Measurements from ENCODE around the gene GRK4.
"Not testable (repeated sequence)": the region's sequence is repeated elsewhere in the genome, so short reads cannot be mapped to it uniquely, and the experiment has no call there.

GRK4 gene

DNA sequence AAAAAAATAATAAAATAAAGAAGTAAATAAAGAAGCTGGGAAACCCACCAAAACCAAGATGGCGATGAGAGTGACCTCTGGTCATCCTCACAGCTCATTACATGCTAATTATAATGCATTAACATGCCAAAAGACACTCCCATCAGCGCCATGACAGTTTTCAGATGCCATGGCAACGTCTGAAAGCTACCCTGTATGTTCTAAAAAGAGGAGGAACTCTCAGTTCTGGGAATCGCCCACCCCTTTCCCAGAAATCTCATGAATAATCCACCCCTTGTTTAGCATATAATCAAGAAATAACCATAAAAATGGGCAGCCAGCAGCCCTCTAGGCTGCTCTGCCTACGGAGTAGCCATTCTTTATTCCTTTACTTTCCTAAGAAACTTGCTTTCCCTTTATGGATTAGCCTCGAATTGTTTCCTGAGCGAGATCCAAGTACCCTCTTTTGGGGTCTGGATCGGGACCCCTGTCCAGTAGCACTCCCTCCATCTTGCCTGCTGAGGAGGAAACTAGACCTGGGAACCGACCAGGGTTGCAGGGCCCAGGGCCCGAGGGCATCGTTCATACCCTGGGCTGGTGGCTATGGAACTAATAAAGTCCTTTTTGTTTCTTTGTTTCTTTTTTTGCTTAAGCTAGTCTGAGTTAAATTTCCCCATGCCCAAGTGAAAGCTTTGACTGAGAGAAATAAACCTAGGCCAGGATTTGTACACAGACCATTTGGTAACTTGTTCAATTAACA is 80.1 kb downstream of the GRK4 start:
- no peak for DNase-seq

DNA sequence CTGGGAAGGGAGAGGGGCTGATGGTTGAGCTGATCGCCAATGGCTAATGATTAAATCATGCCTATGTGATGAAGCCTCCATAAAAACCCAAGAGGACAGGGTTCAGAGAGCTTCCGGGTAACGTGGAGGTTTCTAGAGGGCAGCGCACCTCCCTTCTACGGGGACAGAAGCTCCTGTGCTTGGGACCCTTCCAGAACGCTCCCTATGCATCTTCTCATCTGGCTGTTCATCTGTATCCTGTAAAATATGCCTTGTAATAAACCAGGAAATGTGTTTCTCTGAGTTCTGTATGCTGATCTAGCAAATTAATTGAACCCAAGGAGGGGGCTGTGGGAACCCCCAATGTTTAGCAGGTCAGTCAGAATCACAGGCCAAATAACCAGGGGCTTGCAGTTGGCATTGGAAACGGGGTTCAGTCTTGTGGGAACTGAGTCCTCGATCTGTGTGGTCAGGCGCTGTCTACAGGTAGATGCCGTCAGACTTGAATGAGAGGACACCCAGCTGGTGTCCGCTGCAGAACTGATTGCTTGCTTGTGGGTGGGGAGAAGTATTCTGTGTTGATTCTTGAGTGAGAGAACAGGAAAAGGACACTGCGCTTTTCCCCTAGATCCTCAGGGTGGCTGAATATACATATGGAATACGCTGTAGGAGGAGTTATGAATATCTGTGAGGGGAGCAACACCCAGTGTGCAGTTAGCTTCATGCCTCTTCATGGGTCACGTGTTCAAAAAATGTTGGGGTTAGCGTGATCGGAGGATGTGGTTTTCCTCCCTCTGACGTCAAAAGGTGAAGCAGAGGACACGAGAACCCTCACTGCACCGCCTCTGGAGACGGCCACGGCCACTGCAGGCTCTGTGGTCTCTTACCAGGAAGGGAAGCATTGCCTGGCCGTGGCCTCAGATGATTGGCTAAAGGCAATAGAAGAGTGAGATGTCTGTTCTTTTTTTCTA is 81.8 kb downstream of the GRK4 start:
- DNase-seq: peak; percentile 88

DNA sequence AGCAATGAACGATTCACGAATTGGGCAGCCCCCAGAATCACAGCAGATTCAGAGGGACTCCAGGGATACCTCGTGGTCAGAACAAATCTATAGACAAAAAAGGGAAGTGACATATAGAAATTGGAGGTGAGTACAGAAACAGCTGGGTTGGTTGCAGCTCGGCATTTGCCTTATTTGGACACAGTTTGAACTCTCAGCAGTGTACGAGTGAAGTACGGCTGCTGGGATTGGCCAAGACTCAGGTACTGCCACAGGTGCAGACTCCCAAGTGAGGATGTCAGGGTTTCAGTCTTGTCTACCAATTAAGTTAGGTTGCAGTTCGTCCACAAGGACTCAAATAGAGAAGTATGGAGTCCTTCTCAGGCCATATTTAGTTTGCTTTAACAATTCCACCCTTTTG is 82.8 kb downstream of the GRK4 start:
- peak; percentile 11 for DNase-seq

DNA sequence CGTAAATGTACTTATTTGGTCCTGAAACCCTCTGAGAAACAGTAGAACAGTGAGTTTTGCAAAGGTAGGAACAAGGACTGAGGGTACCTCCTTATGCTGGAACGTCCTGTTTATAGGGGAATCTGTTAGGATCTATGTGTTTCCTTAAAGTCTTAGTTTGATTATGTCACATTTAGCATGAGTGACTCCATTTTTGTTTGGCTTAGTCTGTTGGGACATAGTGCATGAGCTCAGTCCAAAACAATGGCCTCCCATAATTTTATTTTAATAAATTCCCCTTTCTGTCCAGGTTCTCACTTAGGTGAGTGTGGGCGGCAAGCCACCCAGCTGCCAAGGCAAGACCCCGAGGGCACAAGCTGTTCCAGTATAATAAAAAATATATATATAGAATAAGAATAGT is 83.3 kb downstream of the GRK4 start:
- no peak for DNase-seq

DNA sequence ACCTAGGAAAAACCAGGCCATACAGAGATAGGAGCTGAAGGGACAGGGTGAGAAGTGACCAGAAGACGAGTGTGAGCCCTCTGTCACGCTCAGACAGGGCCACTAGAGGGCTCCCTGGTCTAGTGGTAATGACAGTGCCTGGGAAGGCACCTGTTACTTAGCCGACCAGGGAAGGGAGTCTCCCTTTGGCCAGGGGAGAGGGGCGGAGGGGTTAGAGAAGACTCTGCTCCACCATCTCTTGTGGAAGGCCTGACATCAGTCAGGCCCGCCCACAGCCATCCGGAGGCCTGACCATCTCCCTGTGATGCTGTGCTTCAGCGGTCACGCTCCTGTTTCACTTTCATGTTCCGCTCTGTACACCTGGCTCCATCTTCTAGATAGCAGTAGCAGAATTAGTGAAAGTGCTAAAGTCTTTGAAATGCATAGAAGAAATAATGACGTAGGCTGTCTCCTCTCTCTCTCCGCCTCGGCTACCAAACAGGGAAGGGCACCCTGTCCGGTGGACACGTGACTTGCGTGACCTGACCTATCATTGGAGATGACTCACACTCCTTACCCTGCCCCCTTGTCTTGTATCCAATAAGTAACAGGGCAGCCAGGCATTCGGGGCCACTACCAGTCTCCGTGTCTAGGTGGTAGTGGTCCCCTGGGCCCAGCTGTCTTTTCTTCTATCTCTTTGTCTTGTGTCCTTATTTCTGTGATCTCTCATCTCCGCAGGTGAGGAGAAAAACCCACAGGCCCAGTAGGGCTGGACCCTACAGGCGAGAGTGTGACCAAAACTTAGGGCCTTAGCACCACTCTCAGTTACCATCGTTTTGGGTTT is 84.3 kb downstream of the GRK4 start:
- DNase-seq: peak; percentile 90

DNA sequence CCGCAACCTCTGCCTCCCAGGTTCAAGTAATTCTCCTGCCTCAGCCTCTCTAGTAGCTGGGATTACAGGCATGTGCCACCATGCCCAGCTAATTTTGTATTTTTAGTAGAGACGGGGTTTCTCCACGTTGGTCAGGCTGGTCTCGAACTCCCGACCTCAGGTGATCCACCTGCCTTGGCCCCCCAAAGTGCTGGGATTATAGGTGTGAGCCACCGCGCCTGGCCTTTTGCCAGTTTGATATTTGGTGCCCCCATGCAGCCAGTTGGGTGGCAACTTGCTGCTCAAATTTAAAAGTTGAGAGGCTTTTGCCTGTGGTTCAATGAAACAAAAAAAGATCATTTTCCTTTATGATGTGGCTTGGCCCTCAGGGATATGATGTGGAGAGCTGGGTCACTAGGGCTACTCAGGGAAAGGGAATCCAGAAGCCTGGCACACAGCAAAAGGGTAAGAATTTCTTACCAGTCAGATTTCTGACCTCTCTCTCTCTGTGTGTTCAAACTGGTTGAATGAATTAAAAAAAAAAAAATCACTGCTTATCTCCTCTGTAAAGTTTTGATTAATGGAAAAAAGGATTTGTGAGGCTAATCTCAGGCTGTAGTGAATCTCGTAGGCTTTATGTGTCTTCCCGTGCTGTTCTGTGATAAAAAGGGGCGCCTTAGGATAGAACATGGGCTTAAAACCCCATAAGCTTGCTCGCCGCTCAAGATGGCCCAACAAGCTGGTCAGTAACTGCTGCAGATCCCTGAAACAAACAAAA is 87.9 kb downstream of the GRK4 start:
- DNase-seq: not testable (repeated sequence)

DNA sequence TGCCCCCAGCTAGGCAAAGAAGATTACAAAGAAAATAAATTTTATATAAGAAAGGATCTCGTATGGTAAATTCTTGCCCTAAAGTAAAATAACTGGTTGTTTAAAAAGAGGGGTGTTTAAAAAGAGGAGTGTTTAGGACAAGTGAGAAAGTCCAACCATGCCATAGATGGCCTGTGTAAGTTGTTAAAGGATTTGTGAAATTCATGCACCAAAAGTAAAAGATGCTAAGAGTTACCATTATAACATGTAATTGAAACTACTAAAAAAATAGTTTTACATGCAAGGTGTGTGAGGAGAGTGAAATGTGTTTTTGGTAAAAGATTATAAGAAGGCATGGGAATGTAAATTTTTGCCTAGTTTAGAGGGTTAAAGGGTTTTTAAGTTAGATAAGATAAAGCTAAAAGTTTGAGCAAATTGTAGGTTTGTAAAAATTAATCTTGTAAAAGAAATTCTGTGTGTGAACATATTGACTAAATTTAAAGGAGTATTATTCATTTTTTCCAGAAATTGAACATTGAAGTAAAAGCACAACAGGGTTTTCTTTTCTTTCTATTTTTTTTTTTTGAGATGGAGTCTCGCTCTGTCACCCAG is 90.9 kb downstream of the GRK4 start:
- DNase-seq: no peak

DNA sequence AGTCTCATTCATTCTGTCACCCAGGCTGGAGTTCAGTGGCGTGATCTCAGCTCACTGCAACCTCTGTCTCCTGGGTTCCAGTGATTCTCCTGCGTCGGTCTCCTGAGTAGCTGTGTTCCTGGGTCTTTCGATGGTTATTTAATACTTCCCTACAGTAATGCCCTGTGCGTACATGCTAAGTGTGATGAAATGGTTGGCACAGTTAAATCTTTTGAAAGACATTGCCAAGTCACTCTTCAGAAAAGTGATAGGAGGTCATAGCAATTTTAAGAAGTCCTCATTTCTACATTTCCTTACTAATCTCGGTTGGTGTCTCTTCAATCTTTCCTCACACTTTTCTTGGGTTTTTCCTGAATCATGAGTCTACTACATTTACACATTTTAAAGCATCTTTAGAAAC is 96.6 kb downstream of the GRK4 start:
- no peak for DNase-seq

DNA sequence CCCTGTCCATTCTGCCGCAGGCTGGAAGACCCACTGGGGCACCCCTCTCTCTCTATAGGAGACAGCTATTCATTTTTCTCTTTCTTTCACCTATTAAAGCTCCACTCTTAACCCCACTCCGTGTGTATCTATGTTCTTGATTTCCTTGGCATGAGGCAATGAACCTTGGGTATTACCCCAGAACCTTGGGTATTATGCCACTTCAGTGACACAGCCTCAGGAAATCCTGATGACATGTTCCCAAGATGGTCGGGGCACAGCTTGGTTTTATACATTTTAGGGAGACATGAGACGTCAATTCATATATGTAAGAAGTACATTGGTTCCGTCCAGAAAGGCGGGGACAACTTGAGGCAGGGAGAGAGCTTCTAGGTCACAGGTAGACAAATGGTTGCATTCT is 97.6 kb downstream of the GRK4 start:
- DNase-seq: no peak

DNA sequence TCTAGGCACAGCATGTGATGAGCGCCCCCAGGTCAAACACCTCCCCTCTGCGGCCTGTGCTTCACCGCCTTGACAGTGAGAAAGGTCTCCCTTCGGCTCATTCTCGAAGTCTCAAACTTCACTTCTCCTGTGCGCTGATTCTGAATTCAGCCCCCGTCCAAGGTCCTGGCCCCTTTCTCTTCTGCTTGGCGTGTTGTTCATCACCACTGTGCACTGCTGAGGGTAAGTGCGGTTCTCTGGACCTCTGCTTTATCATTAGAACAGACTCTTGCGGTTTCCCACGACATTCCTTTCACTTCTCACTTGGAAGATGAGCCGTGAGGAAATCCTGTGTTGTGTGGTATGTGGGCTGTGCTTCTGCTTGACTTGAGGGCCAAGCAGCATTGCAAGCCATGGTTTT is 99.1 kb downstream of the GRK4 start:
- DNase-seq: no peak

DNA sequence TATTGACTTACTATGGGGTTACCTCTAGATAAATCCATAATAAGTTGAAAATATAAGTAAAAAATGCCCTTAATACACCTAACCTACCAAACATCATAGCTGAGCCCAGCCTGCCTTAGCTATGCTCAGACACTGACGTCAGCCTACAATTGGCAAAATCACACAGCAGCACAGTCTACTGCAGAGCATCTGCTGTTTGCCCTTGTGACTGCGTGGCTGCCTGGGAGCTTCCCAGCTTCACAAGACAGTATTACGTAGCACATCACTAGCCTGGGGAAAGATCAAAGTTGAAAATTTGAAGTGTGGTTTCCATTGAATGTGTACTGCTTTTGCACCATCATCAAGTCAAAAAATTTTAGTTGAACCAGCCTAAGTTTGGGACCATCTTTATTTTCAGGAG is 102.2 kb downstream of the GRK4 start:
- DNase-seq: no peak

DNA sequence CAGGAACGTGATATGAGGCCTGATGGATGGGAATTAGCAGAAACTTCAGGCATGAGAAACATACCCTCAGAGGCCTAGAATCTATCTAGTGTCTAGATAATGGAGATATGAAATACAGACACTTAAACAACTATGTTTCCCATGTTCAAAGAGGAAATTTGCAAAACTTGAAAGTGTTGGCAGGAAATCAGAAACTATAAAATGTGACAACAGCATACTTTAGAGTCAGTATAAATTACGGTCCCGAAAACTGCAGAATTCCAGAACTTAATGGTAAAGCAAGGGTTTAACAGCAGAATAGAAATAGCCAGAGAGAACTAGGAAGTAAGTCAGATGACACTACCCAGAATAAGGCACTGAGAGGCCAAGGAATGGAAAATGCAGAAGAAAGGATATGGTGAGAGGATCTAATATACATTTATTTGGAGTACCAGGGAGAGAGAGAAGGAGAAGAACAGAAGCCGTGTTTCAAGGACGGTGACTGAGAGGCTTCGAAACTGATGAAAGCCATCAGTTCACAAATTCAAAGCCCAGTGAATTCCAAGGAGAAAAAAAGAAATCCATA is 103.5 kb downstream of the GRK4 start:
- no peak for DNase-seq

DNA sequence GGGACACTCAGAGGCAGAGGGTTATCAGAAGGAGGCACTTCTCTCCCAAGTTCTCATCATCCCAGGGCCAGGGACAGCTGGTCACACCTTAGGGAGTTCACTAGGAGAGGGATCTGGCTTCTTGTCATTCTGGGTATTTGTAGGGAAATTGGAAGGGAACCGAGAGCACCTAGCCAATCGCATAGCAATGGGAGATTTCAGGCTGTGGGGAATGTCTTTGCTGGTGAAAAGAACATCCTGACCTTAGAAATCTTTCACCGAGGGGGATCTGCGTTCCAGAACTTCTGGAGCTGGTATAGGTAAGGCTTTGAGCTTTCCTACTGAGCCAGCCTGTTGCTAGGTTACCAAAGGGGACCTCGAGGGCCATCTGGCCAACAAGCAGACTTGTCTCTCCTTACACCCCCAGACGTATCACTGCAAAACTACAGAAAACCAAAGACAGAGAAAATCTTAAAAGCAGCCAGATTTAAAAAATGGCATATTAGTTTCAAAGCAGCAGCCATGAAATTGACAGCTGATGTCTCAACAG is 104.2 kb downstream of the GRK4 start:
- DNase-seq: no peak

DNA sequence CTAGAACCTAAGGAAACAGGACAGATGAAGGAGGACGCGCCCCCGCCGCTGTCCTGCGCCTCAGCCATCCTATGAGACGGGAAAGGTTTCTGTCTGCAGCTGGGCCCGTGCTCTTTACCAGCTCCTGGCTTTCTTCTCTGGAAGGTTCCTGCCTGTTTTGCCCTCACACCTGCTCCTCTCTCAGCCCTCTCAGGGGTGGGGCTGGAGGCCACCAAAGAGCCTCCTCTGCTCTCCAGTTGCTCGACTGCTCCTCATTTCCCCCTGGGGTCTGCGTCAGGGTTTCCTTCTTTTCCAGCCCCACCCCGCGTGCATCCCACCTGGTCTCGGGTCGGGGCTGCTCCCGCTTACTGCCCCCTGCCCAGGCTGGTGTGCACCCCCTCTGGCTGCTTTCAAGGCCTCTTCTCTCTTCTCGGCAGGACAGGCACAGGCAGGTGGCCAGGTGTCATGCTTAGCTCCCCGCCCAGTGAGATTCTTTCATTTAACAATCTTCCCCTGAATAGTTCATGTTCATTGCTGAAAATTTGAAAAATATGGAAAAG is 106.4 kb downstream of the GRK4 start:
- no peak for DNase-seq

DNA sequence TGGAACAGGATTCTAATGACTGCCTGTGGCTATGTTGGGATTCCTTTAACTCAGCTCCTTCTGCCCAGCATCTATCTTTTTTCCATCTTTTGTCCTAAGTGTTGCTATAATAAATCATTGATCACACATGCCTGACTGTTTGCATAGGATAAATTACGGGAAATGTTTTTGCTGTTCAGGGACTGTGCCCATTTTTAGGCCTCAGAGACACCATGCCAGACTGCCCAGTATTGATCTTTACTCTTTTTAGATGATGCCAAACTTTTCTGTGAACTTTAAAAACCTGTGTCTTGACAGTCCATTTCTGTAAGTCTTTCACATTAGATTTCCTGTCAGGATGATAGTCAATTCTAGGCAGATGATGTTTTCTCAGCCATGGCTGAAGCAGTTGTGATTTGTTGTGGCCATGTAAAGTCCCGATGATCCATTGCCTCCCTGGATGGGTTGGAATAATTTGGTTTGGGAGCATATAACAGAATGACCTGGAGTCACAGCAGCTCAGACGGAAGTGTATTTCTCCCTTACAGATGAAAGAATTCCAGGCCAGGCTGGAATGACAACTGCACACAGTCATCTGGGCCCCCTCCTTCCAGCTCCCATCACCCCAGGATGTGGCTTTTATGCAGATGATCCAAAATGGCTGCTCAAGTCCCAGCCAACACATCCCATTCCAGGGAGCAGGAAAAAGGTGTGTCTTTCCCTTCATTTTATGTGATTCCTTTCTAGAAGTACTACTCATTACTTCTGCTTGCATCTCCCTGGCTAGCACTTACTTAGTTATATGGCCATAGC is 107.5 kb downstream of the GRK4 start:
- no peak for DNase-seq

DNA sequence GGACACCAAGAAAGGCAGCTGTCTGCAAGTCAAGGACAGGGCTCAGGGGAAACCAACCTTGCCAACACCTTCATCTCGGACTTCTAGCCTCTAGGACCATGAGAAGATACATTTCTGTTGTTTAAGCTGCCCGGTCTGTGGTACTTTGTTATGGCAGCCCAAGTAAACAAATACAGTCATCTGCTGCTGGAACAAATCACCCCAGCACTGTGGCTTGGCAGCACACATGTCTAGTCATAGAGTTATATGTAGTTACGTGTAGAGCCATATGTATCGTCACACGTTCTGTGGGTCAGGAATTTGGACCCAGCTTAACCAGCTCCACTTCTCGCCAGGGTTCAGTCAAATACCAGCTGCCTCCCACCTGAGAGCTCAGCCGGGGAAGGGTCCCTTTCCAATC is 108.4 kb downstream of the GRK4 start:
- no peak for DNase-seq

DNA sequence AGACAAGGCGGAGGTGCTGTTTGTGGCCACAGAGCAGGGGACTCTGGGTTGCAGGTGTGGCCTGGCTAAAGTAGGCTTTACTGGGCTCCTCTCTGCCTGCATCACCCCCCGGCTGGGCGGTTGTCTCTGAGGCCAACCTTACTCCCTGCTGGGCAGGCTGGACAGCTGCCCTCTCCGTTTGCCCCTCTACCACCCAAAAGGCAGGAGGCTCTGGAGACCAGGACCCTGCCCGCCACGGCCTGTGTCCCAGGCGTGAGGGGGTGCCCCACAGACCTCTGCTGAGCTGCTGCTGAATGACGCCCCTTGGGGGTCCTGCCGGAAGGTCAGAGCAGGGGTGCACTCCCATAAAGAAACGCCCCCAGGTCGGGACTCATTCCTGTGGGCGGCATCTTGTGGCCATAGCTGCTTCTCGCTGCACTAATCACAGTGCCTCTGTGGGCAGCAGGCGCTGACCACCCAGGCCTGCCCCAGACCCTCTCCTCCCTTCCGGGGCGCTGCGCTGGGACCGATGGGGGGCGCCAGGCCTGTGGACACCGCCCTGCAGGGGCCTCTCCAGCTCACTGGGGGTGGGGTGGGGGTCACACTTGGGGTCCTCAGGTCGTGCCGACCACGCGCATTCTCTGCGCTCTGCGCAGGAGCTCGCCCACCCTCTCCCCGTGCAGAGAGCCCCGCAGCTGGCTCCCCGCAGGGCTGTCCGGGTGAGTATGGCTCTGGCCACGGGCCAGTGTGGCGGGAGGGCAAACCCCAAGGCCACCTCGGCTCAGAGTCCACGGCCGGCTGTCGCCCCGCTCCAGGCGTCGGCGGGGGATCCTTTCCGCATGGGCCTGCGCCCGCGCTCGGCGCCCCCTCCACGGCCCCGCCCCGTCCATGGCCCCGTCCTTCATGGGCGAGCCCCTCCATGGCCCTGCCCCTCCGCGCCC is 110.0 kb downstream of the GRK4 start:
- no peak for DNase-seq

DNA sequence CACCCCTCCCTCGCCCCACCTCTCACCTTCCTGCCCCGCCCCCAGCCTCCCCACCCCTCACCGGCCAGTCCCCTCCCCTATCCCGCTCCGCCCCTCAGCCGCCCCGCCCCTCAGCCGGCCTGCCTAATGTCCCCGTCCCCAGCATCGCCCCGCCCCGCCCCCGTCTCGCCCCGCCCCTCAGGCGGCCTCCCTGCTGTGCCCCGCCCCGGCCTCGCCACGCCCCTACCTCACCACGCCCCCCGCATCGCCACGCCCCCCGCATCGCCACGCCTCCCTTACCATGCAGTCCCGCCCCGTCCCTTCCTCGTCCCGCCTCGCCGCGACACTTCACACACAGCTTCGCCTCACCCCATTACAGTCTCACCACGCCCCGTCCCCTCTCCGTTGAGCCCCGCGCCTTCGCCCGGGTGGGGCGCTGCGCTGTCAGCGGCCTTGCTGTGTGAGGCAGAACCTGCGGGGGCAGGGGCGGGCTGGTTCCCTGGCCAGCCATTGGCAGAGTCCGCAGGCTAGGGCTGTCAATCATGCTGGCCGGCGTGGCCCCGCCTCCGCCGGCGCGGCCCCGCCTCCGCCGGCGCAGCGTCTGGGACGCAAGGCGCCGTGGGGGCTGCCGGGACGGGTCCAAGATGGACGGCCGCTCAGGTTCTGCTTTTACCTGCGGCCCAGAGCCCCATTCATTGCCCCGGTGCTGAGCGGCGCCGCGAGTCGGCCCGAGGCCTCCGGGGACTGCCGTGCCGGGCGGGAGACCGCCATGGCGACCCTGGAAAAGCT is 110.9 kb downstream of the GRK4 start, which contains the start of the genes HTT and HTT-AS:
Gene HTT (plus strand): TSS at position 604 of the 768 bp plus-strand sequence. CDS start 145 bp downstream, at position 749.
Gene HTT-AS (minus strand): TSS at position 461 of the 768 bp plus-strand sequence.
- peak; percentile 97 for DNase-seq

Measured in CD4-positive, alpha-beta T cell treated with Interleukin-17A for 1 hour (primary cell).